ENCODE data around the gene PCSK4.
A peak's percentile ranks its signal among the peaks of the same experiment; 100 is the strongest.

Gene PCSK4

GRCh38 chr19:1471010-1471514 is 19.1 kb downstream of the PCSK4 start:
- no peak for DNase-seq (ENCODE audit: low read depth in 2 of 2)

- peak; percentile 45 to 47 for DNase-seq (ENCODE audit: low read depth in 2 of 2)
Measured at GRCh38 chr19:1470305-1471009, 19.7 kb downstream of the PCSK4 start.

- no peak for DNase-seq (ENCODE audit: low read depth in 2 of 2)
Measured at GRCh38 chr19:1470055-1470304, 20.2 kb downstream of the PCSK4 start.

GRCh38 chr19:1469255-1470054 is 20.7 kb downstream of the PCSK4 start:
- no peak for DNase-seq (ENCODE audit: low read depth in 2 of 2)

- no peak for DNase-seq (ENCODE audit: low read depth in 2 of 2)
Measured at GRCh38 chr19:1468821-1469254, 21.3 kb downstream of the PCSK4 start.

- no peak for DNase-seq (ENCODE audit: low read depth in 2 of 2)
Measured at GRCh38 chr19:1468274-1468820, 21.8 kb downstream of the PCSK4 start.

GRCh38 chr19:1467490-1468273 is 22.5 kb downstream of the PCSK4 start:
- DNase-seq (ENCODE audit: low read depth in 2 of 2) = no peak

- DNase-seq (ENCODE audit: low read depth in 2 of 2) = no peak
Measured at GRCh38 chr19:1467215-1467489, 23.0 kb downstream of the PCSK4 start.

- DNase-seq (ENCODE audit: low read depth in 2 of 2) = no peak
Measured at GRCh38 chr19:1466461-1467214, 23.5 kb downstream of the PCSK4 start.

- DNase-seq (ENCODE audit: low read depth in 2 of 2) = no peak
Measured at GRCh38 chr19:1466018-1466460, 24.1 kb downstream of the PCSK4 start.

GRCh38 chr19:1465191-1466016 is 24.7 kb downstream of the PCSK4 start:
- DNase-seq (ENCODE audit: low read depth in 2 of 2) = no peak

GRCh38 chr19:1461862-1462261 is 28.3 kb downstream of the PCSK4 start:
- DNase-seq (ENCODE audit: low read depth in 2 of 2) = no peak

- DNase-seq (ENCODE audit: low read depth in 2 of 2) = no peak
Measured at GRCh38 chr19:1460033-1460995, 29.8 kb downstream of the PCSK4 start.

- DNase-seq (ENCODE audit: low read depth in 2 of 2) = no peak
Measured at GRCh38 chr19:1459479-1459878, 30.7 kb downstream of the PCSK4 start.

GRCh38 chr19:1457892-1458291 is 32.3 kb downstream of the PCSK4 start:
- no peak for DNase-seq (ENCODE audit: low read depth in 2 of 2)

- DNase-seq (ENCODE audit: low read depth in 2 of 2) = no peak
Measured at GRCh38 chr19:1457031-1457739, 33.0 kb downstream of the PCSK4 start.

- DNase-seq (ENCODE audit: low read depth in 2 of 2) = no peak
Measured at GRCh38 chr19:1456121-1456900, 33.8 kb downstream of the PCSK4 start.

Data from activated CD8-positive, alpha-beta memory T cell treated with anti-CD3 and anti-CD28 coated beads for 4 hours (primary cell).